GM12878 (cell line): Measurements from ENCODE around the gene TMEM263.

ENCODE experiments used
- CTCF ChIP-seq, 3 experiments: IDR thresholded peaks in 2 of 3; conservative IDR thresholded peaks in 1 of 3; 2 replicates each; pipeline ENCODE4 v1.5.1; 2011; ENCODE audit warnings: low read depth in 3 of 3, low read length in 3 of 3, mild to moderate bottlenecking in 3 of 3, control low read depth in 2 of 3, moderate library complexity in 2 of 3, inconsistent platforms in 1 of 3, mixed read lengths in 1 of 3; ENCODE audit not compliant: control insufficient read depth in 2 of 3, insufficient read depth in 1 of 3; ENCODE audit errors: extremely low read depth in 1 of 3
- ZNF274 ChIP-seq: IDR thresholded peaks from one replicate; pipeline ENCODE4 v1.8.0; 2011; ENCODE audit not compliant: insufficient read length, insufficient read depth
- TF ChIP-seq, protein P1 (sequence below): fragments of 450-650 bp; formaldehyde crosslinking; IDR thresholded peaks from 2 replicates; pipeline ENCODE4 v1.5.0; 2022; ENCODE audit warnings: mild to moderate bottlenecking, missing genetic modification characterization

DNA sequence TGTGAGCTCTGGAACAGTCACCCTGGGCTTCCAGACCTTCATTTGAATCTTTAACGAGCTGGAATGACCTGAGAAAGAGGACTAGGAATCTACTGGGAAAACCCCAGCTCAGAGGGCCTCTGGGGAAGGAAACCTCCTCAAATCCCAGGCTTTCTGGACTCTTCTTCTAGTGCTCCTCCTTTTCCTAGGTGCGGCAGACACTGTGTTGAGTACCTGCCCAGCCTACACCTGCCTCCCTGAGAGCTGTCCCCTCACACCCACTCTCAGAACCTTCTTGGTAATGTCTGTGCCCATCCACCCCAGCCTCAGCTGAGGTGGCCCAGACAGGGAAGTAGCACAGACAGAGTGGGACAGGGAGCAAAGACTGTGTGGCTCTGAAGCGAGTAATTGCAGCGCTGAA is 47.9 kb upstream of the TMEM263 start:
- TF ChIP-seq CTCF (IDR thresholded peaks at IDR 0.05 in 2 of 3, conservative IDR thresholded peaks at IDR 0.05 in 1 of 3; ENCODE audit: control insufficient read depth in 2 of 3, extremely low read depth in 1 of 3, insufficient read depth in 1 of 3, low read depth in 3 of 3, low read length in 3 of 3) (no peak), ZNF274 (no peak)
- TF ChIP-seq, protein P1, sequence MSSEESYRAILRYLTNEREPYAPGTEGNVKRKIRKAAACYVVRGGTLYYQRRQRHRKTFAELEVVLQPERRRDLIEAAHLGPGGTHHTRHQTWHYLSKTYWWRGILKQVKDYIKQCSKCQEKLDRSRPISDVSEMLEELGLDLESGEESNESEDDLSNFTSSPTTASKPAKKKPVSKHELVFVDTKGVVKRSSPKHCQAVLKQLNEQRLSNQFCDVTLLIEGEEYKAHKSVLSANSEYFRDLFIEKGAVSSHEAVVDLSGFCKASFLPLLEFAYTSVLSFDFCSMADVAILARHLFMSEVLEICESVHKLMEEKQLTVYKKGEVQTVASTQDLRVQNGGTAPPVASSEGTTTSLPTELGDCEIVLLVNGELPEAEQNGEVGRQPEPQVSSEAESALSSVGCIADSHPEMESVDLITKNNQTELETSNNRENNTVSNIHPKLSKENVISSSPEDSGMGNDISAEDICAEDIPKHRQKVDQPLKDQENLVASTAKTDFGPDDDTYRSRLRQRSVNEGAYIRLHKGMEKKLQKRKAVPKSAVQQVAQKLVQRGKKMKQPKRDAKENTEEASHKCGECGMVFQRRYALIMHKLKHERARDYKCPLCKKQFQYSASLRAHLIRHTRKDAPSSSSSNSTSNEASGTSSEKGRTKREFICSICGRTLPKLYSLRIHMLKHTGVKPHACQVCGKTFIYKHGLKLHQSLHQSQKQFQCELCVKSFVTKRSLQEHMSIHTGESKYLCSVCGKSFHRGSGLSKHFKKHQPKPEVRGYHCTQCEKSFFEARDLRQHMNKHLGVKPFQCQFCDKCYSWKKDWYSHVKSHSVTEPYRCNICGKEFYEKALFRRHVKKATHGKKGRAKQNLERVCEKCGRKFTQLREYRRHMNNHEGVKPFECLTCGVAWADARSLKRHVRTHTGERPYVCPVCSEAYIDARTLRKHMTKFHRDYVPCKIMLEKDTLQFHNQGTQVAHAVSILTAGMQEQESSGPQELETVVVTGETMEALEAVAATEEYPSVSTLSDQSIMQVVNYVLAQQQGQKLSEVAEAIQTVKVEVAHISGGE (CRISPR knock-in tag) = no peak
